Panc1 (cell line): ENCODE measurements around the gene CAPN9.

Experiments
- CTCF ChIP-seq: fragments of 450-650 bp; IDR thresholded peaks from 2 replicates; pipeline ENCODE4 v1.5.1; 2017; ENCODE audit warnings: mild to moderate bottlenecking
- SIN3A ChIP-seq: IDR thresholded peaks from 2 replicates; pipeline ENCODE4 v1.6.1; 2012; ENCODE audit warnings: low read depth, mild to moderate bottlenecking, low read length, moderate library complexity, borderline replicate concordance; ENCODE audit not compliant: insufficient read depth

GRCh38 chr1:230827801-230828200 is 80.6 kb downstream of the CAPN9 start:
- TF ChIP-seq CTCF (no peak), SIN3A (no peak)
